Transverse colon (tissue), 4 donors: ENCODE results near the gene TBATA. TPM values are rescaled to one million over a fixed set of nuclear protein-coding genes. Genes with fewer than 3 reads are reported as not detected.

Source experiments
- DNase-seq: peaks from one replicate; pipeline ENCODE4 v3.0.0-alpha.2; 2019
- H3K27ac ChIP-seq, 4 donors: fragments of 200-600 bp; sonication (generic); 2 replicates each; pipeline ENCODE4 v1.5.1; 2016 to 2018; ENCODE audit warnings: inconsistent platforms in 4 of 4
- H3K27me3 ChIP-seq: fragments of 200-600 bp; sonication (generic); 2 replicates; pipeline ENCODE4 v1.5.1; 2017; ENCODE audit warnings: inconsistent platforms
- H3K36me3 ChIP-seq, 4 donors: fragments of 200-600 bp; sonication (generic); 2 replicates each; pipeline ENCODE4 v1.5.1; 2017 to 2019; ENCODE audit warnings: inconsistent platforms in 4 of 4
- H3K4me1 ChIP-seq, 4 donors: fragments of 200-600 bp; sonication (generic); 2 replicates each; pipeline ENCODE4 v1.5.1; 2017 to 2020; ENCODE audit warnings: inconsistent platforms in 4 of 4
- H3K4me3 ChIP-seq, 4 donors: fragments of 200-600 bp; sonication (generic); 1 replicate in 1 of 4; 2 replicates in 3 of 4; pipeline versions ENCODE4 v1.5.1 to v1.6.1; 2017 to 2019; ENCODE audit warnings: inconsistent platforms in 4 of 4
- H3K9me3 ChIP-seq, 2 donors: fragments of 200-600 bp; sonication (generic); 2 replicates each; pipeline ENCODE4 v1.5.1; 2017 to 2019; ENCODE audit warnings: inconsistent platforms in 2 of 2
- CTCF ChIP-seq, 5 experiments: fragments of 200-600 bp in 3 of 5; fragments of 450-650 bp in 2 of 5; sonication (generic) in 3 of 5; IDR thresholded peaks; 1 replicate in 2 of 5; 2 replicates in 3 of 5; pipeline ENCODE4 v1.5.1; 2016 to 2017; ENCODE audit warnings: antibody characterized with exemption in 5 of 5, inconsistent platforms in 3 of 5, mild to moderate bottlenecking in 2 of 5, moderate library complexity in 1 of 5
- EP300 ChIP-seq: sonication (generic); formaldehyde crosslinking; IDR thresholded peaks from one replicate; pipeline ENCODE4 v1.6.1; 2017; ENCODE audit warnings: antibody characterized with exemption, low read depth
- POLR2A ChIP-seq: fragments of 450-650 bp; IDR thresholded peaks from one replicate; pipeline ENCODE4 v1.6.1; 2016; ENCODE audit warnings: antibody characterized with exemption, mild to moderate bottlenecking, moderate library complexity
- POLR2AphosphoS5 ChIP-seq, 3 donors: sonication (generic); formaldehyde crosslinking; IDR thresholded peaks; one replicate each; pipeline ENCODE4 v1.6.1; 2016; ENCODE audit warnings: antibody characterized with exemption in 3 of 3
- WGBS, 2 donors: methylation state at CpG; one replicate each; pipeline ENCODE4 v1.1.5; 2018; ENCODE audit warnings: low coverage in 1 of 2; 5-methylcytosine and 5-hydroxymethylcytosine counted together
- in situ Hi-C, 4 donors: fragments of 200-750 bp; cut with MboI; loops; one replicate each; pipeline versions ENCODE4 v1.15.0 to v1.15.1; 2017; ENCODE audit warnings: low sequenced_read_pairs in 3 of 4, low pct_ligation_motif_present in 1 of 4, low pct_unique_long_range_greater_than_20kb in 1 of 4
- intact Hi-C: fragments of 100-400 bp; cut with DNase I; formaldehyde crosslinking; loops from one replicate; pipeline ENCODE4 v1.15.1; 2023; ENCODE audit warnings: low total_unique reads
- total RNA-seq, 4 donors: library from RNA; depleted of rRNA; stranded (reverse); fragments of >200 nt; gene quantifications; one replicate each; pipeline ENCODE4 v1.1.0, GENCODE V29; 2016

The TBATA gene
- total RNA-seq, 4 donors from 2014 or later, result not detected

- in situ Hi-C loops (loop anchor here in 3 of 4 donors (5.0 to 10.0 kb wide), 3 partner anchors 56 to 68 kb away; partner anchors contain the start of gene PCBD1 (in 1 of the 3)), intact Hi-C loops (no loop called here)
- H3K9me3 ChIP-seq, result no peaks in the 10 kb centered on the region
- peaks cover 9 to 19% (median 11%) of the 10 kb centered on the region in 4 donors for H3K4me1 ChIP-seq
- no peaks in the 10 kb centered on the region for H3K27me3 ChIP-seq
- peak; percentile 68 for DNase-seq
- peak overlapping the region; percentile 65 to 87 (median 76) for H3K4me3 ChIP-seq
- WGBS, 2 donors, result 2% methylated on average over 42 of the region's 43 CpGs; no CpG with 5 or more reads in 1 of the 2 donors
- TF ChIP-seq EP300 (no peak), POLR2A (no peak), POLR2AphosphoS5 (IDR thresholded peaks at IDR 0.05) (peak; percentile 30 to 40 (median 38)), CTCF (IDR thresholded peaks at IDR 0.05) (no peak)
- H3K36me3 ChIP-seq, result no peaks in the 10 kb centered on the region
- H3K27ac ChIP-seq, result peak overlapping the region; percentile 94 to 99 (median 96)
These were observed 31.2 kb upstream of the TBATA start for GRCh38 chr10:70816220-70816894.

- H3K4me3 ChIP-seq, result peak within 1 kb of the TSS; percentile 65 to 87 (median 76)
- 4% methylated on average over 26 of the region's 58 CpGs; no CpG with 5 or more reads in 1 of the 2 donors for WGBS, 2 donors
- TF ChIP-seq POLR2A (peak; percentile 52), POLR2AphosphoS5 (IDR thresholded peaks at IDR 0.05) (peak; percentile 22 to 70 (median 50)), EP300 (no peak), CTCF (IDR thresholded peaks at IDR 0.05) (peak; percentile 84 to 97 (median 91))
- H3K36me3 ChIP-seq, result no peaks in the 10 kb centered on the region
- peaks cover 9 to 19% (median 11%) of the 10 kb centered on the region in 4 donors for H3K4me1 ChIP-seq
- peak within 1 kb of the TSS; percentile 94 to 99 (median 96) for H3K27ac ChIP-seq
- in situ Hi-C loops (loop anchor here in 3 of 4 donors (5.0 to 10.0 kb wide), 3 partner anchors 57 to 69 kb away; partner anchors contain the start of gene PCBD1 (in 1 of the 3)), intact Hi-C loops (no loop called here)
- H3K9me3 ChIP-seq, result no peaks in the 10 kb centered on the region
- no peaks in the 10 kb centered on the region for H3K27me3 ChIP-seq
- DNase-seq, result peak; percentile 90
These were observed 30.5 kb upstream of the TBATA start, which contains the start of gene SGPL1 for GRCh38 chr10:70815504-70816219. Gene SGPL1 (plus strand): TSS chr10:70815948. CDS start chr10:70816854, 906 bp downstream.

GRCh38 chr10:70814126-70814525, 28.9 kb upstream of the TBATA start:
- no peak overlapping the region for H3K27ac ChIP-seq
- H3K9me3 ChIP-seq, result no peaks in the 10 kb centered on the region
- H3K36me3 ChIP-seq, result no peaks in the 10 kb centered on the region
- in situ Hi-C loops (loop anchor here in 3 of 4 donors (5.0 to 10.0 kb wide), 3 partner anchors 61 to 71 kb away; partner anchors contain the start of gene PCBD1 (in 1 of the 3)), intact Hi-C loops (loop anchor here (5.0 kb wide), 1 partner anchor 63 kb away; no protein-coding TSS in a partner anchor)
- 84 to 86% methylated on average over 4 of the region's 4 CpGs for WGBS, 2 donors
- TF ChIP-seq CTCF (IDR thresholded peaks at IDR 0.05) (no peak), POLR2AphosphoS5 (IDR thresholded peaks at IDR 0.05) (no peak), POLR2A (no peak), EP300 (no peak)
- peaks cover 9 to 19% (median 11%) of the 10 kb centered on the region in 4 donors for H3K4me1 ChIP-seq
- DNase-seq, result no peak
- H3K4me3 ChIP-seq, result no peak overlapping the region
- H3K27me3 ChIP-seq, result no peaks in the 10 kb centered on the region

- in situ Hi-C loops, result loop anchor here in 3 of 4 donors (5.0 to 10.0 kb wide), 3 partner anchors 62 to 72 kb away; partner anchors contain the start of gene PCBD1 (in 1 of the 3)
- Histone ChIP-seq H3K9me3 (no peaks in the 10 kb centered on the region), H3K36me3 (no peaks in the 10 kb centered on the region), H3K4me3 (no peak overlapping the region), H3K4me1 (peaks cover 9 to 19% (median 11%) of the 10 kb centered on the region in 4 donors), H3K27me3 (no peaks in the 10 kb centered on the region), H3K27ac (no peak overlapping the region)
- no peak for DNase-seq
- TF ChIP-seq EP300 (no peak), CTCF (IDR thresholded peaks at IDR 0.05) (no peak), POLR2AphosphoS5 (IDR thresholded peaks at IDR 0.05) (no peak), POLR2A (no peak)
- WGBS, 2 donors, result 86 to 100% methylated on average over 1 to 4 of the region's 4 CpGs
- intact Hi-C loops, result loop anchor here (5.0 kb wide), 1 partner anchor 64 kb away; no protein-coding TSS in a partner anchor
These were observed 27.6 kb upstream of the TBATA start for GRCh38 chr10:70812814-70813213.
